Erythroblast (primary cell): ENCODE measurements around the gene C20orf173.
A peak's percentile ranks its signal among the peaks of the same experiment; 100 is the strongest.
"Not testable (repeated sequence)": the region's sequence is repeated elsewhere in the genome, so short reads cannot be mapped to it uniquely, and the experiment has no call there.

Experiments used
- DNase-seq, 2 experiments: peaks; one replicate each; lab custom pipeline; 2025; lab: John Stamatoyannopoulos, UW
- GATA1 ChIP-seq: IDR thresholded peaks from 2 replicates; pipeline ENCODE4 v1.6.1; 2011; ENCODE audit warnings: low read depth, mild to moderate bottlenecking, control low read depth, low read length, moderate library complexity
- POLR2A ChIP-seq: IDR thresholded peaks from 2 replicates; pipeline ENCODE4 v1.6.1; 2011; ENCODE audit warnings: mild to moderate bottlenecking, low read length

The C20orf173 gene

GRCh38 chr20:35556871-35557270 is 27.4 kb upstream of the C20orf173 start:
- no peak for DNase-seq
- no peak for TF ChIP-seq GATA1
- TF ChIP-seq POLR2A = no peak

GRCh38 chr20:35555951-35556645 is 26.6 kb upstream of the C20orf173 start:
- TF ChIP-seq POLR2A (no peak), GATA1 (no peak)
- no peak for DNase-seq

GRCh38 chr20:35555461-35555860 is 26.0 kb upstream of the C20orf173 start:
- not testable (repeated sequence) for DNase-seq

GRCh38 chr20:35552914-35553313 is 23.5 kb upstream of the C20orf173 start:
- TF ChIP-seq POLR2A = no peak
- no peak for TF ChIP-seq GATA1
- no peak for DNase-seq

- DNase-seq = no peak
- TF ChIP-seq POLR2A = no peak
- TF ChIP-seq GATA1 = no peak
Observed at GRCh38 chr20:35551503-35551902, 22.1 kb upstream of the C20orf173 start.

- TF ChIP-seq POLR2A (no peak), GATA1 (no peak)
- DNase-seq = no peak
Observed at GRCh38 chr20:35547329-35547728, 17.9 kb upstream of the C20orf173 start.

GRCh38 chr20:35546127-35546526 is 16.7 kb upstream of the C20orf173 start:
- TF ChIP-seq POLR2A = no peak
- TF ChIP-seq GATA1 = no peak
- no peak for DNase-seq

- peak; percentile 12 to 24 for DNase-seq
Observed at GRCh38 chr20:35544941-35545340, 15.5 kb upstream of the C20orf173 start.

GRCh38 chr20:35544436-35544835 is 15.0 kb upstream of the C20orf173 start:
- no peak for TF ChIP-seq POLR2A
- TF ChIP-seq GATA1 = no peak
- DNase-seq = no peak

- TF ChIP-seq GATA1 (no peak), POLR2A (no peak)
- DNase-seq = no peak
Observed at GRCh38 chr20:35542990-35543389, 13.5 kb upstream of the C20orf173 start.

GRCh38 chr20:35541783-35542662 is 12.6 kb upstream of the C20orf173 start, which contains the start of gene ERGIC3:
Gene ERGIC3, plus strand, starts transcription at chr20:35542078. Its CDS starts 20 bp downstream, at chr20:35542098.
- peak; percentile 97 to 99 for DNase-seq
- peak; percentile 68 for TF ChIP-seq POLR2A
- TF ChIP-seq GATA1 = no peak

GRCh38 chr20:35541118-35541782 is 11.8 kb upstream of the C20orf173 start:
- no peak for DNase-seq
- TF ChIP-seq GATA1 = no peak
- TF ChIP-seq POLR2A = no peak

GRCh38 chr20:35539756-35540212 is 10.3 kb upstream of the C20orf173 start:
- DNase-seq = peak; percentile 69 to 73
- TF ChIP-seq POLR2A = no peak
- no peak for TF ChIP-seq GATA1

- DNase-seq = no peak
- TF ChIP-seq GATA1 (no peak), POLR2A (no peak)
Observed at GRCh38 chr20:35527122-35527769, 2.2 kb downstream of the C20orf173 start.
